D721Med (cell line): Measurements from ENCODE around the gene CLMN.
"Not testable (repeated sequence)": the region's sequence is repeated elsewhere in the genome, so short reads cannot be mapped to it uniquely, and the experiment has no call there.

Experiments
- DNase-seq: peaks from one replicate; pipeline ENCODE4 v3.0.0; 2011; ENCODE audit warnings: low spot score; ENCODE audit not compliant: insufficient read length
- FAIRE-seq: peaks from 2 replicates; lab custom pipeline; 2011; peaks lifted over from hg19 to GRCh38; lab: Jason Lieb, UNC
- CTCF ChIP-seq: IDR thresholded peaks from 2 replicates; pipeline ENCODE4 v1.5.1; 2012; ENCODE audit warnings: mild to moderate bottlenecking, control low read depth; ENCODE audit not compliant: insufficient read depth; ENCODE audit errors: missing control alignments

CLMN gene

GRCh38 chr14:95204705-95205104 is 115.0 kb downstream of the CLMN start:
- DNase-seq (peak; percentile 64), FAIRE-seq (peak; percentile 96)
- TF ChIP-seq CTCF = no peak

- not testable (repeated sequence) for DNase-seq, FAIRE-seq
Measured at GRCh38 chr14:95201745-95202144, 118.0 kb downstream of the CLMN start.

GRCh38 chr14:95200404-95200803 is 119.3 kb downstream of the CLMN start:
- peak; percentile 69 for DNase-seq
- FAIRE-seq = no peak
- TF ChIP-seq CTCF = no peak

GRCh38 chr14:95199298-95199983 is 120.3 kb downstream of the CLMN start:
- no peak for FAIRE-seq
- TF ChIP-seq CTCF = no peak
- DNase-seq = no peak

- DNase-seq (no peak), FAIRE-seq (no peak)
- no peak for TF ChIP-seq CTCF
Measured at GRCh38 chr14:95198320-95198719, 121.4 kb downstream of the CLMN start.

GRCh38 chr14:95197551-95197950 is 122.2 kb downstream of the CLMN start:
- TF ChIP-seq CTCF = no peak
- FAIRE-seq (peak; percentile 29), DNase-seq (no peak)

GRCh38 chr14:95196826-95197545 is 122.7 kb downstream of the CLMN start:
- TF ChIP-seq CTCF = no peak
- no peak for DNase-seq
- no peak for FAIRE-seq
